ENCODE measurements around the gene KXD1.
"Not testable (repeated sequence)": the region's sequence is repeated elsewhere in the genome, so short reads cannot be mapped to it uniquely, and the experiment has no call there.

KXD1 gene

GRCh38 chr19:18536475-18536874 lies 21.2 kb upstream of the KXD1 start:
- DNase-seq (ENCODE audit: low spot score), result no peak

- no peak for DNase-seq (ENCODE audit: low spot score)
Observed at GRCh38 chr19:18537431-18537830, 20.2 kb upstream of the KXD1 start.

GRCh38 chr19:18538115-18538514 lies 19.6 kb upstream of the KXD1 start:
- DNase-seq (ENCODE audit: low spot score), result no peak

DNA sequence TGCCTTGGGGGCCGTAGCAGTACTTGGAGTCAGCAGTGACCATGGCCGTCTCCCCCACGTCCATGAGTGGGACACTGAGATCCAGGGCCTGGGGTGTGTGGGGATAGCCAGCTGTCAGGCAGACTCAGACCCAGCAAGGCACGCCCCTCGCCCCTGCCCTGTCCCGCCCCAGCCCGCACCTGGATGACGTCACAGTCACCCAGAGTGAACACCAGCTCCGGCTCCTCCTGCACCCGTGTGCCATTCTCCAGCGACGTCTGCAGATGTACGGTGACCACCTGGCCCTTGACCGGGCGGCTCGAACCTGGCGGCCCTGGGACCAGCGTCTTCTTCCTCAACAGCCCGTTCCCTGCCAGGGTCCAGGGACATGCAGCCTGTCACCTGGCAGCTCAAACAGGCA lies 18.3 kb upstream of the KXD1 start:
- no peak for DNase-seq (ENCODE audit: low spot score)

- not testable (repeated sequence) for DNase-seq (ENCODE audit: low spot score)
Observed at GRCh38 chr19:18540200-18540599, 17.5 kb upstream of the KXD1 start.

DNA sequence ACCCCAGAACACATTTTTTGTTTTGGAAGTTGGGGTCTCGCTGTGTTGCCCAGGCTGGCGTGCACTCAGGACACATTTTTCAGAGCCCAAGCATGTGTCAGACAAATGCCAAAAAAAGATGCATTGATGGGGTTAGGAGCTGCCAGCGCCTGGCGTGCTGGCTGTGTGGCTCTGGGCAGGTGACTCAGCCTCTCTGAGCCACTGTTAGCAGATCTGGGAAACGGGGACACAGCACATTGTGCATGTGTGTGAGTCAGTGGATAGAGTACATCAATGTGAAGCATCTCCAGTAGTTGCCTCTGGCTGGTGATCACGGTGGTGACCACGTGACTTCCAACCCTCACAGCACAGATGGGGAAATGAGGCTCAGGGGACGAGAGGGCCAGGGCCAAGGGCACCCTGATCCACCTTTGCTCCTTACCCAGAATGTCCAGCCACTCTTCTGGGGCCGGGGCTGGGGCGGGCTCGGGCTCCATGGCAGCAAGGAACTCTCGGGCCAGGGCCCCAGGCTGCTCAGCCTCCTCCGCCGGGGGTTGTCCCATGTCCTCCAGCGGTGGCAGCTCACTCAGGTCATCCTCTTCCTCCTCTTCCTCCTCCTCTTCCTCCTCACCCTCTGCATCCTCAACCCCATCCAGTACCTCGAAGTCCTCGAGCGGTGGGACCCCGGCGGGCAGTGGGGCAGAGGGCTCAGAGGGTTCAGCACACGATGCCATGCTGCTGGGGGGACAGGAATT lies 16.2 kb upstream of the KXD1 start:
- DNase-seq (ENCODE audit: low spot score), result no peak

DNA sequence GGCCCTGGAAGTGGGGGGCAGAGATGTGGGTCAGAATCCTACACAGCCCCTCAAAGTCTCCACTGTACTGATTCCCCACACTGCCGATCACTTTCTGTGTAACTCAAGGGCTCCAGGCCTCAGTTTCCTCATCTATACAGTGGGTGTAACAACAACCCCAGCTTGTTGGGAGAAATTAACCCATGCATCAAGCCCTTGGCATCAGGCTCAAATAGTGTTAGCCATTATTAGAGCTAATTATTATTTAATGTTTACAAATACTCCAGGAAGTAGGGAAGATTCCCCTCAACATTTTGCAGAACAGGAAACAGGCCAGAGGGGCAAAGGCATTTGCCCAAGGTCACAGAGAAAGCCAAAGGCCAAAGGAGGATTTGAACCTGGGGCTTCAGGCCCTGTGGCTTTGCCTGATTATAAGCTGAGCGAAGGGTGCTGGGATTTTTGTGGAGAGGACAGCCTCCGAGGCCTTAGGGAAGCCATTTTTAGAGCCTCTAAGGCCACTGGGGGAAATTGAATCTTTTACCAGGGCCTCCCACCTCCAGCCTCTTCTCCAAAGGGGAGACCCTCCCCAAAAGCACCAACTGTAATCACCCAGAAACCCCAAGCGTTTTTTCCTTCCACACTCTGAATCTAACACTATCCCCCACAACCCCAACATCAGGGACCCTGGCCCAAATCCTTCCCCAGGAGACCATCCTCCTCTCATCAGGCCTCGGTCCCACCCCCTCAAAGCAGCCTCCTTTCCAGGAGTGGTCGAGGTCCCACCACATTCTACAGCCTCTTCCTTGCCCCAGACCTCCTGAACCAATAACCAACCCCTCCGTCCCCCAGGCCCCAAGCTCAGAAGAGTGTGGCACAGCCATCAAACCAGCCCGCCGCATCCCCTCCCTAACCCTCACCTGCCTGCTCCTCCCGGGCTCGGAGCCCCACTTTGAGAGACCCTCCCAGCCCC lies 15.4 kb upstream of the KXD1 start:
- DNase-seq (ENCODE audit: low spot score), result no peak

DNA sequence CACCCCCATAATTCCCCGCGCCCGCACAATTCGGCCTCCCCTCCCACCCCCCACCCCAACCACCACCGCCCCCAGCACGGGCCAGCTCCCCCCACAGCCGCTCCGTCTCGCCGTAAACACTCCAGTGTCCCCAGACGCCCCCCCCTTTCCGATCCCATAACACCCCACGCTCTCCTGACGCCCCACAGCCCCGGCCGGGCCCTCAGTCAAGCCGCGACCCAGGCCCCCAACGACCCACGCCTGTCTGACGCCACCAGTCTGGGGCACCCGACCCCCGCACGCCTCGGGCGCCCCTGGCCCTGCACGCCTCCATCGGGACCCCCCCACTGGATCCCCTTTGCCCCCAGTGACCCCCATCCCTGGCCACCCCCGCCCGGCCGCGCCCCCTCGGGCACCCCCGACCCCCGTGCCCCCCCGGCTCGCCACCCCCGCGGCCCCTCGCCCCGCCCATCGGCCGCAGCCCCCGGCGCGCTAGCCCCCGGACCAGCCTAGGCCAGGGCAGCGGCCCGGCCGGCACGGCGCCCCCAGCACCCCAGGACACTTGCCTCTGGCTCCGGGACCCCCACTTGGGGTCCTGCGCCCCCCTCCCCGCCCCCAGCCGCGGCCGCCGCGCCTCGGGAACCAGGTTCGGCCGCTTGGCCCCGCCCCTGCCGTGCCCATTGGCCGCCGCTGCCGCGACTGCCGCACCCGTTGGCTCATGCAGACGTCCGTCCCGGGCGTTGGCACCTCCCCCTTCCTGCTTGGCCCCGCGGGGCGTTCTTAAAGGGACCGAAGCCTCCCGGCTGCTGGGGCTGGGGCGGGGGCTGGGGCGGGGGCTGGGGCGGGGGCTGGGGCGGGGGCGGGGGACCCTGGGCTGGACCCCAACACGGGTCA lies 14.5 kb upstream of the KXD1 start, which contains the start of gene FKBP8:
TSS of gene FKBP8 (minus strand) at position 633 of the 873 bp plus-strand sequence. CDS start 1,603 bp downstream, outside the sequence.
- peak; percentile 93 for DNase-seq (ENCODE audit: low spot score)

DNA sequence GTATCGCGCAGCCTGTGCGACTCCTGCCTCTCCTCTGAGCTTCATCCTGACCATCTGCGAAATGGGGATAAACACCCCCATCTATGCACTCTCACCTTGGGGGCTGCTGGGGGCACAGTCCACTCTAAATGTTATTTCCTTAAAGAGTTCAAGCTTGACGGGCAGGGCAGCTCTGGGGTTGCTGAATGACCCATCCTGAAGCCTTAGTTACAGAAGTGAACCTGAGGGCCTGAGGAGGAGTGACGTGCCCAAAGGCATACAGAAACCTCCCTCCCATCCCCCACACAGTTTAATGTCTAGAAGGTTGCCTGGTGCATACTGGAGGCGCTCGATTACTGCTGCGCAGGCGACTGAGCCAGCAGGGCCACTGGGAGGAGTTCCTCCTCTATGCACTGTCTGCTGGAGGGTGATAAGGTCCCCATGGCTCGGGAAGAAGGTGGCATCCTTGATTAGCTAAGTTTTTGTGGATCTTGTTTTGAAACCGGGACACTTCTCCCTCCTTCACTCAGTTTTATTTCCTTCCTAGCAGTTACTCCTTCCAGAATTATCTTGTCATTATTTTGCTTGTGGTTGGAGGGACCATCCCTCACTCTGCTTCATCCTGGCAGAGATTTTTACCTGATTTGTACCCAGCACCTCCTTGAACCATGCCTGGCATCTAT lies 13.7 kb upstream of the KXD1 start:
- DNase-seq (ENCODE audit: low spot score), result peak; percentile 87

GRCh38 chr19:18551631-18552030 lies 6.0 kb upstream of the KXD1 start:
- no peak for DNase-seq (ENCODE audit: low spot score)

- no peak for DNase-seq (ENCODE audit: low spot score)
Observed at GRCh38 chr19:18558202-18558555, 509 bp downstream of the KXD1 start.

DNA sequence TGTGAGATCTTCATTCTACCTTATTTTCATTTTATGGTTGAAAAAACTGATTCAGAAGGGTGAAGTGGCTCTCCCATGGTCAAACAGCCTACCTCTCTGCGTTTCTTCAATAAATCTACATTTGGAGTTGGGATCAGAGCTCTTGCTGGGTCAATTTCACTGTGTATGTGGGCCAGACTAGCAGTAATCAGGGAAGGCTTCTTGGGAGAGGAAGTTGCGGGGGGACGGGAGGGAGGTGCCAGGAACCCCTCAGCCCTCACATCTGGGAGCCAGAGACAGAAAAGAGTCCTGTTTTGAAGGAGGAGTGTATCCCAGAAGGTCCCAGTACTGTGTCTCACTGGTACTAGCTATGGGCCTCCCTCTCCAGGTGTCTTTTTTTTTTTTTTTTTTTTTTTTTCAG lies 934 bp downstream of the KXD1 start:
- DNase-seq (ENCODE audit: low spot score), result no peak

DNA sequence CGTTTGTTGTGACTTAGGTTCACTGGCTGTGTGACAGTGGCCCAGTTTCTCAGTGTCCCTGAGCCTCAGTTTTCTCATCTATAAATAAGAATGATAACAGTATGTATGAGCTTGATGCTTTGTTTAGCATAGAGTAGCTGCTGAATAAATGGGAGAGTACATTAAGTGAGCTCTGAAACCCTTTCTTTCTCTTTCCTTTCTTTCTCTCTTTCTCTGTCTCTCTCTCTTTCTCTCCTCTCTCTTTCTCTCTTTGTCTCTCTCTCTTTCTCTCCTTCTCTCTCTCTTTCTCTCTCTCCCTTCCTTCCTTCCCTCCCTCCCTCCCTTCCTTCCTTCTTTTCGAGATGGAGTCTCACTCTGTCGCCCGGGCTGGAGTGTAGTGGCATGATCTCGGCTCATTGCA lies 2.0 kb downstream of the KXD1 start:
- DNase-seq (ENCODE audit: low spot score), result no peak

DNA sequence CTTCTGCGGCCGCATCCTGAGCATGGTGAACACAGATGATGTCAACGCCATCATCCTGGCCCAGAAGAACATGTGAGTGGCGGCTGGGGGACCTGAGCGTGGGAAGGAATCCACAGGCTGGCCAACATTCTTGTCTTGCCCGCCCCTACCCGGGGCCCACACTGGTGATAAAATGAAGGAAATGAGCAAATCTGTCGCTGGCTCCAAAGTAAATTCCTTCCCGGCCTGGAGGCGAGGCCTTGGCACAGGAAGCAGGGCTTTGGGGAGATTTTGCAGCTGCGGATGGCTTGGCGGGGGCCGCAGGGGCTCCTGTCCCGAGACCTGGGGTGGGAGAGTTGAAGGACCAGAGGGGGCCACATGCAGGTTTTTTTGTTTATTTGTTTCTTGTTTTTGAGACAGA lies 4.4 kb downstream of the KXD1 start:
- DNase-seq (ENCODE audit: low spot score), result no peak

DNA sequence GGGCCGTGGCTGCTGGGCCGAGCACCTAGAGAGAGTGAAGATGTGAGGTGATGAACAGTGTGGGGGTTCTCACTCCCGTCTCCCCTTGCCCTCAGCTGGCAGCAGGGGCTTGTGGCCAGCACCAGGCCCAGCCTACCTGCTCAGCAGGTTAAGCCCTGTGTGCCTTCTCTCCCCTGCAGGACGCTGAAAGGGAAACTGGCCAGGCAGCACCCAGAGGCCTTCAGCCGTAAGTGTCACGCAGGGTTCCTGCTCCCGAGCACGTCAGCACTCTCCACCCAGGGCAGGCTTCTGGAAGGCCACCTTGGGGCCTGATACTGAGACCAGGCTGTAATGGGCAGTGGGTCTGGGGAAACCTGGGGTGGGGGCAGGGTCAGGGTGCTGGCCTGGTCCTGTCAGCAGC lies 9.3 kb downstream of the KXD1 start:
- DNase-seq (ENCODE audit: low spot score), result no peak

DNA sequence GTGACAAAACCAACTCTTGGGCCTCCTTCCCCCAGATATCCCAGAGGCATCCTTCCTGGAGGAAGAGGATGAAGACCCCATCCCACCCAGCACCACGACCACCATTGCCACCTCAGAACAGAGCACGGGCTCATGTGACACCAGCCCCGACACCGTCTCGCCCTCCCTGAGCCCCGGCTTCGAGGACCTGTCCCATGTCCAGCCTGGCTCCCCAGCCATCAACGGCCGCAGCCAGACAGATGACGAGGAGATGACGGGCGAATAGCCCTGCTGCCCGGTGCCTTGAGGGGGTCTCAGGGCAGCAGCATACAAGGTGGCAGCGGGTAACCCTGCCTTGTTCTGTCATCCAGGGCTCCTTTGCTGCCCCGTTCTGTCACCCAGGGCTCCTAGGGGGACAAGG lies 10.7 kb downstream of the KXD1 start:
- no peak for DNase-seq (ENCODE audit: low spot score)

GRCh38 chr19:18571564-18572344 lies 14.1 kb downstream of the KXD1 start, which contains the start of gene UBA52:
UBA52 (plus strand) TSS chr19:18571857; CDS start chr19:18573301, 1,444 bp downstream.
- DNase-seq (ENCODE audit: low spot score), result peak; percentile 98

GRCh38 chr19:18574691-18575291 lies 17.1 kb downstream of the KXD1 start:
- no peak for DNase-seq (ENCODE audit: low spot score)

DNA sequence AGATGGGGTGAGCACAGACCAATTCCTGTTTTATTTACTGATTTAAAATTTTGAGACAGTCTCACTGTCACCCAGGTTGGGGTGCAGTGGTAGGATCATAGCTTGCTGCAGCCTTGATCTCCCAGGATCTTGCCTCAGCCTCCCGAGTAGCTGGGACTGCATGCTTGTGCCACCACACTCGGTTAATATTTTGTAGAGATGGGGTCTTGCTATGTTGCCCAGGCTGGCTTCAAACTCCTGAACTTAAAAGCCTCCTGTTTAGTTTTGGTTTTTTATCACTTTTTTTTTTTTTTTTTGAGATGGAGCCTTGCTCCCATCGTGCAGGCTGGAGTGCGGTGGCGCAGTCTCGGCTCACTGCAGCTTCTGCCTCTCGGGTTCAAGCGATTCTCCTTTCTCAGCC lies 18.7 kb downstream of the KXD1 start:
- no peak for DNase-seq (ENCODE audit: low spot score)

DNA sequence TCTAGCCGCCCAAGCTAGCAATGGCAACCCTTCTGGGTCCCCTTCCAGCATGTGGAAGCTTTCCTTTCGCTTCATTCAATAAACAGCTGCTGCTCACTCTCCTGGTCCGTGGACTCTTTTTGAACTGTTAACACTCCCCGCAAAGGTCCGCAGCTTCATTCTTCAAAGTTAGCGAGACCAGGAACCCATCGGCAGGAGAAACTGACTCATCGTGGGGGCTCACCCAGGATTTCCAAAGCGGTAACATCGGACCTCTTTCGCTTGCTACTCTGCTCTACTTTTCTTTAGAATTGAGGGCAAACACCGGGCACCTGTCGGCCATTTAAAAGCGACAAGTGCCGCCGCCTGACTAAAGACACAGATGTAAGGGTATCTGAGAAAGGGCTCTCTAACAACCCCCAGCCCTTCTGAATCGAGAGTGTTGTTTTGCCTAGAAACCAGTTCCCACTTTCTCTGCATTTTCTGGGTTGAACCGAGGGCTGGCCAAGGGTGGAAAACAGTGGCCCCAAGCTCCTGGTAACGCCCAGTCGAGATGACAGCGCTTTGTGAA lies 19.8 kb downstream of the KXD1 start:
- DNase-seq (ENCODE audit: low spot score), result no peak

Data from CD4-positive, alpha-beta T cell treated with Interleukin-15 for 4 hours (primary cell).